Smooth muscle cell of the brain vasculature (primary cell): ENCODE data around the gene CAMK2D.
"Not testable (repeated sequence)": the region's sequence is repeated elsewhere in the genome, so short reads cannot be mapped to it uniquely, and the experiment has no call there.

Source experiments
- DNase-seq: peaks from one replicate; pipeline ENCODE4 v3.0.0-alpha.2; 2012; ENCODE audit warnings: low read depth, low spot score

Gene CAMK2D

GRCh38 chr4:113761620-113762185, at the start of gene CAMK2D:
TSS of gene CAMK2D (minus strand) at chr4:113761738. CDS start at chr4:113761068, 670 bp downstream.
- peak; percentile 75 for DNase-seq

GRCh38 chr4:113810906-113811305, 49.4 kb upstream of the CAMK2D start:
- no peak for DNase-seq

GRCh38 chr4:113809311-113809710, 47.8 kb upstream of the CAMK2D start:
- no peak for DNase-seq

GRCh38 chr4:113806850-113807249, 45.3 kb upstream of the CAMK2D start:
- no peak for DNase-seq

GRCh38 chr4:113801882-113802281, 40.3 kb upstream of the CAMK2D start:
- DNase-seq = no peak

- DNase-seq = not testable (repeated sequence)
Measured at GRCh38 chr4:113796381-113796780, 34.8 kb upstream of the CAMK2D start.

- no peak for DNase-seq
Measured at GRCh38 chr4:113790478-113790877, 28.9 kb upstream of the CAMK2D start.

GRCh38 chr4:113788888-113789287, 27.4 kb upstream of the CAMK2D start:
- DNase-seq = no peak

GRCh38 chr4:113785781-113786180, 24.2 kb upstream of the CAMK2D start:
- no peak for DNase-seq

- peak; percentile 72 for DNase-seq
Measured at GRCh38 chr4:113784497-113785250, 23.1 kb upstream of the CAMK2D start.

- DNase-seq = no peak
Measured at GRCh38 chr4:113783701-113784100, 22.2 kb upstream of the CAMK2D start.

- DNase-seq = no peak
Measured at GRCh38 chr4:113783289-113783688, 21.8 kb upstream of the CAMK2D start.

GRCh38 chr4:113781439-113782040, 20.0 kb upstream of the CAMK2D start:
- no peak for DNase-seq

- no peak for DNase-seq
Measured at GRCh38 chr4:113776679-113777078, 15.1 kb upstream of the CAMK2D start.

- DNase-seq = no peak
Measured at GRCh38 chr4:113776016-113776415, 14.5 kb upstream of the CAMK2D start.

GRCh38 chr4:113773756-113774155, 12.2 kb upstream of the CAMK2D start:
- no peak for DNase-seq

- no peak for DNase-seq
Measured at GRCh38 chr4:113773014-113773413, 11.5 kb upstream of the CAMK2D start.

- DNase-seq = no peak
Measured at GRCh38 chr4:113772319-113772718, 10.8 kb upstream of the CAMK2D start.

GRCh38 chr4:113769744-113770143, 8.2 kb upstream of the CAMK2D start:
- DNase-seq = no peak

GRCh38 chr4:113768952-113769351, 7.4 kb upstream of the CAMK2D start:
- DNase-seq = no peak

GRCh38 chr4:113766882-113767281, 5.3 kb upstream of the CAMK2D start:
- DNase-seq = no peak

GRCh38 chr4:113764720-113765264, 3.3 kb upstream of the CAMK2D start:
- DNase-seq = no peak

GRCh38 chr4:113763923-113764322, 2.4 kb upstream of the CAMK2D start:
- DNase-seq = not testable (repeated sequence)
